WTC11 (cell line): Measurements from ENCODE around the gene ZFP36L1. TPM values are rescaled to one million over a fixed set of nuclear protein-coding genes. Genes with fewer than 3 reads are reported as not detected.

Experiments used
- ATAC-seq: fragments of 200-7000 bp; cut with Tn5 transposase; 2 replicates; pipeline ENCODE4 v1.10.0; 2021; ENCODE audit warnings: mild to moderate bottlenecking, moderate library complexity
- CTCF ChIA-PET: fragments of 300-600 bp; sonication (Branson Sonifier 250); formaldehyde crosslinking; loops from one replicate; lab custom pipeline; 2021; ENCODE audit warnings: antibody characterized with exemption; lab: Charles Lee
- POLR2A ChIA-PET: fragments of 350-600 bp; sonication (Branson Sonifier 250); formaldehyde crosslinking; loops from one replicate; lab custom pipeline; 2021; ENCODE audit warnings: antibody characterized with exemption; lab: Charles Lee
- DNase-seq: peaks from one replicate; pipeline ENCODE4 v3.0.0; 2021; ENCODE audit warnings: low spot score
- H3K27ac Mint-ChIP-seq: 2 replicates; pipeline ENCODE4 v1.8.0; 2021; ENCODE audit warnings: mixed read lengths
- H3K27me3 Mint-ChIP-seq: 2 replicates; pipeline ENCODE4 v1.8.0; 2021; ENCODE audit warnings: low read depth, mild to moderate bottlenecking, moderate library complexity, mixed read lengths
- H3K36me3 Mint-ChIP-seq: 2 replicates; pipeline ENCODE4 v1.8.0; 2021; ENCODE audit warnings: mixed read lengths
- H3K4me1 Mint-ChIP-seq: 2 replicates; pipeline ENCODE4 v1.8.0; 2022; ENCODE audit warnings: mixed read lengths
- H3K4me3 Mint-ChIP-seq: 2 replicates; pipeline ENCODE4 v1.8.0; 2021; ENCODE audit warnings: mild to moderate bottlenecking, moderate library complexity, mixed read lengths
- H3K9me3 Mint-ChIP-seq: 2 replicates; pipeline ENCODE4 v1.8.0; 2021; ENCODE audit warnings: mixed read lengths
- ATF6 ChIP-seq: sonication (generic); formaldehyde crosslinking; IDR thresholded peaks from 2 replicates; pipeline ENCODE4 v1.8.1; 2023; ENCODE audit warnings: mild to moderate bottlenecking, missing genetic modification reagents
- CREM ChIP-seq: sonication (generic); formaldehyde crosslinking; IDR thresholded peaks from 2 replicates; pipeline ENCODE4 v1.8.1; 2022; ENCODE audit warnings: mild to moderate bottlenecking, missing genetic modification reagents, moderate library complexity
- FOXJ3 ChIP-seq: sonication (generic); formaldehyde crosslinking; IDR thresholded peaks from 2 replicates; pipeline ENCODE4 v1.9.0; 2021; ENCODE audit warnings: missing genetic modification reagents, mild to moderate bottlenecking, borderline replicate concordance
- FOXK1 ChIP-seq: sonication (generic); formaldehyde crosslinking; IDR thresholded peaks from 2 replicates; pipeline ENCODE4 v1.8.0; 2022; ENCODE audit warnings: mild to moderate bottlenecking, moderate library complexity, missing genetic modification reagents
- FOXP1 ChIP-seq: sonication (generic); formaldehyde crosslinking; IDR thresholded peaks from 2 replicates; pipeline ENCODE4 v1.8.0; 2022; ENCODE audit warnings: missing genetic modification reagents, mild to moderate bottlenecking, moderate library complexity, borderline replicate concordance
- GABPB1 ChIP-seq: sonication (generic); formaldehyde crosslinking; IDR thresholded peaks from 2 replicates; pipeline ENCODE4 v1.8.1; 2023; ENCODE audit warnings: mild to moderate bottlenecking, missing genetic modification reagents
- IRF2 ChIP-seq: sonication (generic); formaldehyde crosslinking; IDR thresholded peaks from 2 replicates; pipeline ENCODE4 v1.8.0; 2022; ENCODE audit warnings: low read depth, missing genetic modification reagents, borderline replicate concordance
- JAZF1 ChIP-seq: fragments of 250-450 bp; sonication (Bioruptor Pico); IDR thresholded peaks from 2 replicates; pipeline ENCODE4 v1.9.0; 2021; ENCODE audit warnings: moderate library complexity, mild to moderate bottlenecking, inconsistent platforms
- NR2C2 ChIP-seq: sonication (generic); formaldehyde crosslinking; IDR thresholded peaks from 2 replicates; pipeline ENCODE4 v1.8.0; 2022; ENCODE audit warnings: mild to moderate bottlenecking, missing genetic modification reagents
- PREB ChIP-seq: sonication (generic); formaldehyde crosslinking; IDR thresholded peaks from 2 replicates; pipeline ENCODE4 v1.8.1; 2022; ENCODE audit warnings: mild to moderate bottlenecking, missing genetic modification reagents, moderate library complexity, borderline replicate concordance
- SMAD3 ChIP-seq: sonication (generic); formaldehyde crosslinking; IDR thresholded peaks from 2 replicates; pipeline ENCODE4 v1.8.0; 2022; ENCODE audit warnings: missing genetic modification reagents, mild to moderate bottlenecking, borderline replicate concordance
- TEAD4 ChIP-seq: sonication (generic); formaldehyde crosslinking; IDR thresholded peaks from 2 replicates; pipeline ENCODE4 v1.8.0; 2022; ENCODE audit warnings: mild to moderate bottlenecking, missing genetic modification reagents
- USF1 ChIP-seq: sonication (generic); formaldehyde crosslinking; IDR thresholded peaks from 2 replicates; pipeline ENCODE4 v1.8.0; 2022; ENCODE audit warnings: mild to moderate bottlenecking, missing genetic modification reagents
- ZBTB21 ChIP-seq: sonication (generic); formaldehyde crosslinking; IDR thresholded peaks from 2 replicates; pipeline ENCODE4 v1.8.1; 2023; ENCODE audit warnings: mild to moderate bottlenecking, missing genetic modification reagents, borderline replicate concordance
- ZMAT4 ChIP-seq: fragments of 250-450 bp; sonication (Bioruptor Pico); IDR thresholded peaks from 2 replicates; pipeline ENCODE4 v1.9.0; 2021; ENCODE audit warnings: mild to moderate bottlenecking
- ZNF281 ChIP-seq: sonication (generic); formaldehyde crosslinking; IDR thresholded peaks from 2 replicates; pipeline ENCODE4 v1.8.0; 2023; ENCODE audit warnings: mild to moderate bottlenecking, missing genetic modification reagents
- ZNF671 ChIP-seq: fragments of 250-450 bp; sonication (Bioruptor Pico); IDR thresholded peaks from 2 replicates; pipeline ENCODE4 v1.8.0; 2021; ENCODE audit warnings: mild to moderate bottlenecking
- total RNA-seq: library from RNA; stranded (reverse); gene quantifications from 3 replicates; pipeline ENCODE4 v1.2.3, GENCODE V29; 2021
- TF ChIP-seq, protein P1 (sequence below): sonication (generic); formaldehyde crosslinking; IDR thresholded peaks from 2 replicates; pipeline ENCODE4 v1.8.1; 2022; ENCODE audit warnings: low read depth, missing genetic modification reagents, borderline replicate concordance
- TF ChIP-seq, protein P2 (sequence below): sonication (generic); formaldehyde crosslinking; IDR thresholded peaks from 2 replicates; pipeline ENCODE4 v1.8.0; 2022; ENCODE audit warnings: missing genetic modification reagents

The ZFP36L1 gene
- total RNA-seq, 1 experiment from 2014 or later: 132 TPM

- TF ChIP-seq FOXJ3 (CRISPR knock-in tag): no peak
- no peak for TF ChIP-seq FOXK1 (CRISPR knock-in tag)
- TF ChIP-seq FOXP1: no peak
- TF ChIP-seq GABPB1: no peak
- TF ChIP-seq TEAD4 (CRISPR knock-in tag): no peak
- TF ChIP-seq ATF6 (CRISPR knock-in tag): no peak
- ChIA-PET POLR2A (interaction anchor here (1.1 kb wide), 1 partner anchor 342 kb away, joined by 3 read pairs; no protein-coding TSS in a partner anchor), CTCF (interaction anchor here (1.9 kb wide), 1 partner anchor 33 kb away, joined by 5 read pairs; no protein-coding TSS in a partner anchor)
- Mint-ChIP-seq H3K27ac (no peak overlapping the region), H3K4me1 (peaks cover 61% of the 10 kb centered on the region), H3K9me3 (0 out of 2 replicates have a peak, but pooled peaks cover 3% of the 10 kb centered on the region), H3K27me3 (no peaks in the 10 kb centered on the region; the same call in 1 of the 2 replicates), H3K4me3 (no peak overlapping the region), H3K36me3 (no peaks in the 10 kb centered on the region)
- ATAC-seq: no peak
- DNase-seq: no peak
Measured at GRCh38 chr14:68811171-68811570, 18.3 kb upstream of the ZFP36L1 start.

DNA sequence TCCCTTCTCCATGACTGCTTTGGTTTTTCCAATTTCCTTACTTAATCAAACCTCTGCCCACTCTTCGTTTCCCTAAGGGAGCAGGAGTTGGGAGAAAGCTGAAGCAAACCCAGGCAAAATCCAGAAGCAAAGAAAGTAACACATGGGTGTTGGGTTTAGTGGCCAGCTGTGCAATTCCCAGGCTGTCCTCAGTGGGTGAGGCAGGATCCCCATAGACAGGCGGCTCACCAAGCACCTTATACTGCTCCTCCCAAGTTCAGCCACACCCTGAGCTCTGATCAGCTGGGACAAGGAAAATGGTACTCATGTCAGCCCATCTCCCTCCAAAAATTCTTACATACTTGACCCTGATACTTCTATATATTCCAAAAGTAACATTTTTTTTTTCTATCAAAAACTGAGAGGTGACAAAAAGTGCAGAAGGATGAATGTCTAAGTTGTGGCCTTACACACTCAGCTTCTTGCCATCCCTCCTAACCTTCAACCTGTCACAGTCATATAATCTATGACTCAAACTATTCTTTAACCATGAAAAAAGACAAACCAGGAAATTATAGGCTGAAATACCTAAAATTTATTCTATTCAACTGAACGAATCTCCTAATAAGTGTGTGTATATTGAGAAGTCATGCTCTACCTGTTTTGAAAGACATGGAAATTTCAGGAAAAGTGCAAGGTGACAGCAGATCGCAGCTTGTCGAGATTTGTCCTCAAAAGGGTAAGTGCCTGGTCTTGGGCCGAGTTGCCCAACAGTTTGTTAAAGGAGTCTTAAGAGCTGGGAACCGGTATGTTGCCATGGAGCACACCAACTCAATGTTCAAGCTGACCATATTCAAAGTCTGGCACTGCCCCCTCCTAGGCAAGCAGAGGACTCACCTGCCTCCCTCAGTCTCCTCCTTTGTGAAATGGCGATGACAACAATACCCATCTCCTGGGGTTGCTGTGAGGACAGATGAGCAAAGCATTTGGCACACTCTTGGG lies 17.6 kb upstream of the ZFP36L1 start:
- Mint-ChIP-seq H3K36me3 (no peaks in the 10 kb centered on the region), H3K4me3 (no peak overlapping the region), H3K27me3 (no peaks in the 10 kb centered on the region; the same call in 1 of the 2 replicates), H3K4me1 (peaks cover 55% of the 10 kb centered on the region), H3K27ac (no peak overlapping the region), H3K9me3 (0 out of 2 replicates have a peak, but pooled peaks cover 3% of the 10 kb centered on the region)
- no peak for TF ChIP-seq ZMAT4 (CRISPR knock-in tag)
- TF ChIP-seq ZNF281 (CRISPR knock-in tag): no peak
- no peak for TF ChIP-seq ZBTB21 (CRISPR knock-in tag)
- TF ChIP-seq JAZF1 (CRISPR knock-in tag): no peak
- TF ChIP-seq, protein P1, sequence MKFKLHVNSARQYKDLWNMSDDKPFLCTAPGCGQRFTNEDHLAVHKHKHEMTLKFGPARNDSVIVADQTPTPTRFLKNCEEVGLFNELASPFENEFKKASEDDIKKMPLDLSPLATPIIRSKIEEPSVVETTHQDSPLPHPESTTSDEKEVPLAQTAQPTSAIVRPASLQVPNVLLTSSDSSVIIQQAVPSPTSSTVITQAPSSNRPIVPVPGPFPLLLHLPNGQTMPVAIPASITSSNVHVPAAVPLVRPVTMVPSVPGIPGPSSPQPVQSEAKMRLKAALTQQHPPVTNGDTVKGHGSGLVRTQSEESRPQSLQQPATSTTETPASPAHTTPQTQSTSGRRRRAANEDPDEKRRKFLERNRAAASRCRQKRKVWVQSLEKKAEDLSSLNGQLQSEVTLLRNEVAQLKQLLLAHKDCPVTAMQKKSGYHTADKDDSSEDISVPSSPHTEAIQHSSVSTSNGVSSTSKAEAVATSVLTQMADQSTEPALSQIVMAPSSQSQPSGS (CRISPR knock-in tag): no peak
- no peak for TF ChIP-seq PREB
- no peak for TF ChIP-seq USF1 (CRISPR knock-in tag)
- no peak for TF ChIP-seq SMAD3 (CRISPR knock-in tag)
- TF ChIP-seq NR2C2 (CRISPR knock-in tag): no peak
- TF ChIP-seq CREM (CRISPR knock-in tag): no peak
- TF ChIP-seq FOXJ3 (CRISPR knock-in tag): no peak
- no peak for TF ChIP-seq ZNF671 (CRISPR knock-in tag)
- no peak for TF ChIP-seq IRF2 (CRISPR knock-in tag)
- TF ChIP-seq, protein P2, sequence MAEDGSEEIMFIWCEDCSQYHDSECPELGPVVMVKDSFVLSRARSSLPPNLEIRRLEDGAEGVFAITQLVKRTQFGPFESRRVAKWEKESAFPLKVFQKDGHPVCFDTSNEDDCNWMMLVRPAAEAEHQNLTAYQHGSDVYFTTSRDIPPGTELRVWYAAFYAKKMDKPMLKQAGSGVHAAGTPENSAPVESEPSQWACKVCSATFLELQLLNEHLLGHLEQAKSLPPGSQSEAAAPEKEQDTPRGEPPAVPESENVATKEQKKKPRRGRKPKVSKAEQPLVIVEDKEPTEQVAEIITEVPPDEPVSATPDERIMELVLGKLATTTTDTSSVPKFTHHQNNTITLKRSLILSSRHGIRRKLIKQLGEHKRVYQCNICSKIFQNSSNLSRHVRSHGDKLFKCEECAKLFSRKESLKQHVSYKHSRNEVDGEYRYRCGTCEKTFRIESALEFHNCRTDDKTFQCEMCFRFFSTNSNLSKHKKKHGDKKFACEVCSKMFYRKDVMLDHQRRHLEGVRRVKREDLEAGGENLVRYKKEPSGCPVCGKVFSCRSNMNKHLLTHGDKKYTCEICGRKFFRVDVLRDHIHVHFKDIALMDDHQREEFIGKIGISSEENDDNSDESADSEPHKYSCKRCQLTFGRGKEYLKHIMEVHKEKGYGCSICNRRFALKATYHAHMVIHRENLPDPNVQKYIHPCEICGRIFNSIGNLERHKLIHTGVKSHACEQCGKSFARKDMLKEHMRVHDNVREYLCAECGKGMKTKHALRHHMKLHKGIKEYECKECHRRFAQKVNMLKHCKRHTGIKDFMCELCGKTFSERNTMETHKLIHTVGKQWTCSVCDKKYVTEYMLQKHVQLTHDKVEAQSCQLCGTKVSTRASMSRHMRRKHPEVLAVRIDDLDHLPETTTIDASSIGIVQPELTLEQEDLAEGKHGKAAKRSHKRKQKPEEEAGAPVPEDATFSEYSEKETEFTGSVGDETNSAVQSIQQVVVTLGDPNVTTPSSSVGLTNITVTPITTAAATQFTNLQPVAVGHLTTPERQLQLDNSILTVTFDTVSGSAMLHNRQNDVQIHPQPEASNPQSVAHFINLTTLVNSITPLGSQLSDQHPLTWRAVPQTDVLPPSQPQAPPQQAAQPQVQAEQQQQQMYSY (CRISPR knock-in tag): no peak
- ATAC-seq: no peak
- ChIA-PET POLR2A (interaction anchor here (1.1 to 1.4 kb wide), 2 partner anchors 18 to 341 kb away, joined by 3 to 5 read pairs; partner anchors contain the start of gene ZFP36L1), CTCF (interaction anchor here (1.1 to 1.9 kb wide), 2 partner anchors 34 to 48 kb away, joined by 3 to 5 read pairs; no protein-coding TSS in a partner anchor)
- DNase-seq: no peak
